ENCODE measurements around the gene PPM1B. TPM values are rescaled to one million over a fixed set of nuclear protein-coding genes. Genes with fewer than 3 reads are reported as not detected.

PPM1B gene
- total and polyA plus RNA-seq, 2 experiments from 2014 or later, result 17.4 to 19.7 TPM

GRCh38 chr2:44267269-44267795 is 98.7 kb downstream of the PPM1B start:
- no peaks in the 10 kb centered on the region for H3K9me3 ChIP-seq (ENCODE audit: low read depth)
- 0 out of 2 replicates have a peak overlapping the region, but pooled peaks have one; percentile 42 for H3K27ac ChIP-seq
- no peak for DNase-seq
- peaks cover 17% of the 10 kb centered on the region; the same call in 1 of the 2 replicates for H3F3A ChIP-seq (ENCODE audit: insufficient read depth)
- in situ Hi-C loops (cut with MboI), result no loop called here
- H3K9ac ChIP-seq, result no peak overlapping the region
- no peak for TF ChIP-seq EZH2 (IDR thresholded peaks at IDR 0.05; ENCODE audit: insufficient read depth, poor library complexity, severe bottlenecking)
- no peak for TF ChIP-seq EZH2phosphoT487 (IDR thresholded peaks at IDR 0.05; ENCODE audit: insufficient read depth, low read depth)
- H3K4me3 ChIP-seq, result no peak overlapping the region
- no peaks in the 10 kb centered on the region for H3K9me2 ChIP-seq (ENCODE audit: insufficient read depth)
- no peak overlapping the region for H3K4me2 ChIP-seq (ENCODE audit: unreplicated experiment)
- no peaks in the 10 kb centered on the region for H3K36me3 ChIP-seq (ENCODE audit: low read depth)
- no peaks in the 10 kb centered on the region for H3K79me2 ChIP-seq (ENCODE audit: insufficient read depth)
- peaks cover 15% of the 10 kb centered on the region for H3K4me1 ChIP-seq (ENCODE audit: insufficient read depth)
- 93 to 95% methylated on average over 3 of the region's 3 CpGs for WGBS, 2 experiments (ENCODE audit: low coverage in 1 of 2, low lambda C conversion rate in 2 of 2, missing lambda C conversion rate in 2 of 2)
- no peaks in the 10 kb centered on the region for H3K27me3 ChIP-seq (replicated peaks; ENCODE audit: insufficient read depth)
- H2AFZ ChIP-seq, result no peak overlapping the region; the same call in 1 of the 2 replicates
- no peaks in the 10 kb centered on the region for H4K20me1 ChIP-seq (ENCODE audit: insufficient read depth)

GRCh38 chr2:44267796-44268648 is 99.3 kb downstream of the PPM1B start:
- in situ Hi-C loops (cut with MboI), result no loop called here
- WGBS, 2 experiments (ENCODE audit: low coverage in 1 of 2, low lambda C conversion rate in 2 of 2, missing lambda C conversion rate in 2 of 2), result 16 to 19% methylated on average over 7 of the region's 7 CpGs
- H3K9me3 ChIP-seq (ENCODE audit: low read depth), result no peaks in the 10 kb centered on the region
- TF ChIP-seq EZH2phosphoT487 (IDR thresholded peaks at IDR 0.05; ENCODE audit: insufficient read depth, low read depth) (no peak), EZH2 (IDR thresholded peaks at IDR 0.05; ENCODE audit: insufficient read depth, poor library complexity, severe bottlenecking) (no peak)
- H3F3A ChIP-seq (ENCODE audit: insufficient read depth), result peaks cover 17% of the 10 kb centered on the region; the same call in 1 of the 2 replicates
- H4K20me1 ChIP-seq (ENCODE audit: insufficient read depth), result no peaks in the 10 kb centered on the region
- peaks cover 15% of the 10 kb centered on the region for H3K4me1 ChIP-seq (ENCODE audit: insufficient read depth)
- peak overlapping the region; percentile 53 for H2AFZ ChIP-seq
- H3K27ac ChIP-seq, result peak overlapping the region; percentile 42
- no peaks in the 10 kb centered on the region for H3K79me2 ChIP-seq (ENCODE audit: insufficient read depth)
- peak overlapping the region; percentile 17; the same call in 1 of the 2 replicates for H3K4me3 ChIP-seq
- peak; percentile 73 for DNase-seq
- peak overlapping the region; percentile 43 for H3K4me2 ChIP-seq (ENCODE audit: unreplicated experiment)
- H3K9ac ChIP-seq, result no peak overlapping the region
- H3K9me2 ChIP-seq (ENCODE audit: insufficient read depth), result no peaks in the 10 kb centered on the region
- no peaks in the 10 kb centered on the region for H3K27me3 ChIP-seq (replicated peaks; ENCODE audit: insufficient read depth)
- no peaks in the 10 kb centered on the region for H3K36me3 ChIP-seq (ENCODE audit: low read depth)

- in situ Hi-C loops (cut with MboI), result no loop called here
- H3K4me2 ChIP-seq (ENCODE audit: unreplicated experiment), result no peak overlapping the region
- H3K9me2 ChIP-seq (ENCODE audit: insufficient read depth), result no peaks in the 10 kb centered on the region
- no peak overlapping the region for H3K4me3 ChIP-seq
- TF ChIP-seq EZH2phosphoT487 (IDR thresholded peaks at IDR 0.05; ENCODE audit: insufficient read depth, low read depth) (no peak), EZH2 (IDR thresholded peaks at IDR 0.05; ENCODE audit: insufficient read depth, poor library complexity, severe bottlenecking) (no peak)
- no peaks in the 10 kb centered on the region for H3K79me2 ChIP-seq (ENCODE audit: insufficient read depth)
- H3F3A ChIP-seq (ENCODE audit: insufficient read depth), result peaks cover 17% of the 10 kb centered on the region; the same call in 1 of the 2 replicates
- no peaks in the 10 kb centered on the region for H3K27me3 ChIP-seq (replicated peaks; ENCODE audit: insufficient read depth)
- H3K9me3 ChIP-seq (ENCODE audit: low read depth), result no peaks in the 10 kb centered on the region
- H3K9ac ChIP-seq, result no peak overlapping the region
- no peak overlapping the region for H2AFZ ChIP-seq
- H3K36me3 ChIP-seq (ENCODE audit: low read depth), result no peaks in the 10 kb centered on the region
- peaks cover 15% of the 10 kb centered on the region for H3K4me1 ChIP-seq (ENCODE audit: insufficient read depth)
- no peak overlapping the region for H3K27ac ChIP-seq
- no peaks in the 10 kb centered on the region for H4K20me1 ChIP-seq (ENCODE audit: insufficient read depth)
- DNase-seq, result no peak
- 67 to 100% methylated on average over 1 of the region's 1 CpG for WGBS, 2 experiments (ENCODE audit: low coverage in 1 of 2, low lambda C conversion rate in 2 of 2, missing lambda C conversion rate in 2 of 2)
Observed at GRCh38 chr2:44269831-44270230, 101.2 kb downstream of the PPM1B start.

GRCh38 chr2:44271296-44271695 is 102.6 kb downstream of the PPM1B start:
- H3F3A ChIP-seq (ENCODE audit: insufficient read depth), result peaks cover 20% of the 10 kb centered on the region; the same call in 1 of the 2 replicates
- in situ Hi-C loops (cut with MboI), result no loop called here
- H3K4me3 ChIP-seq, result no peak overlapping the region
- DNase-seq, result no peak
- H3K4me1 ChIP-seq (ENCODE audit: insufficient read depth), result peaks cover 22% of the 10 kb centered on the region
- no peaks in the 10 kb centered on the region for H4K20me1 ChIP-seq (ENCODE audit: insufficient read depth)
- H3K27ac ChIP-seq, result no peak overlapping the region
- TF ChIP-seq EZH2phosphoT487 (IDR thresholded peaks at IDR 0.05; ENCODE audit: insufficient read depth, low read depth) (no peak), EZH2 (IDR thresholded peaks at IDR 0.05; ENCODE audit: insufficient read depth, poor library complexity, severe bottlenecking) (no peak)
- no peaks in the 10 kb centered on the region for H3K27me3 ChIP-seq (replicated peaks; ENCODE audit: insufficient read depth)
- H3K4me2 ChIP-seq (ENCODE audit: unreplicated experiment), result no peak overlapping the region
- no peaks in the 10 kb centered on the region for H3K9me2 ChIP-seq (ENCODE audit: insufficient read depth)
- H3K9ac ChIP-seq, result no peak overlapping the region
- no peaks in the 10 kb centered on the region for H3K9me3 ChIP-seq (ENCODE audit: low read depth)
- H2AFZ ChIP-seq, result no peak overlapping the region
- 96% methylated on average over 7 of the region's 7 CpGs for WGBS, 2 experiments (ENCODE audit: low coverage in 1 of 2, low lambda C conversion rate in 2 of 2, missing lambda C conversion rate in 2 of 2)
- no peaks in the 10 kb centered on the region for H3K79me2 ChIP-seq (ENCODE audit: insufficient read depth)
- no peaks in the 10 kb centered on the region for H3K36me3 ChIP-seq (ENCODE audit: low read depth)

Measured in GM23248 (cell line).